Measurements from ENCODE around the gene GRID2IP. TPM values are rescaled to one million over a fixed set of nuclear protein-coding genes. Genes with fewer than 3 reads are reported as not detected.
"Not testable (repeated sequence)": the region's sequence is repeated elsewhere in the genome, so short reads cannot be mapped to it uniquely, and the experiment has no call there.

Gene GRID2IP
- total and polyA plus RNA-seq, 2 of the 8 experiments (the other 6 are each of a cell fraction or from before 2014, with no cell fraction given) = 0.80 to 1.3 TPM

DNA sequence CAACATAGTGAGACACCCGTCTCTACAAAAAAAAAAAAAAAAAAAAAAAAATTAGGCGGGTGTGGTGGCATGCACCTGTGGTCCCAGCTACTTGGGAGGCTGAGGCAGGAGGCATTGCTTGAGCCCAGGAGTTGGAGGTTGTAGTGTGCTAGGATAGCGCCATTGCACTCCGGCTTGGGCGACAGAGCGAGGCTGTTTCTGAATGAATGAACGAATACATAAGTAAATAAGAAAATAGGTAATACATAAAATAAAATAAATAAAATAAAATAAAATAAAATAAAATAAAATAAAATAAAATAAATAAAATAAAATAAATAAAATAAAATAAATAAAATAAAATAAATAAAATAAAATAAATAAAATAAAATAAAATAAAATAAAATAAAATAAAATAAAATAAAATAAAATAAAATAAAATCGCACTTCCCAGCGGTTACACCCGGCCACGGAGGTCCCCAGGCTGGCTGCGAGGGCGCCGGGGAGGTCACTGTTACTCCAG lies 25.7 kb upstream of the GRID2IP start:
- H3K27ac ChIP-seq (ENCODE audit: low read depth, low read length) = peak overlapping the region; percentile 85; the same call in 1 of the 2 replicates
- DNase-seq (ENCODE audit: low read depth in 1 of 2, low spot score in 2 of 2); H3K56ac ChIP-seq (replicated peaks; ENCODE audit: insufficient read length, low read depth, low read length); H4K20me1 ChIP-seq (replicated peaks in 1 of 2; ENCODE audit: control insufficient read depth in 1 of 2, insufficient read depth in 2 of 2, low read length in 2 of 2); H3K9me3 ChIP-seq (ENCODE audit: insufficient read depth in 2 of 2, low read depth in 1 of 2, low read length in 1 of 2); H4K91ac ChIP-seq (replicated peaks; ENCODE audit: insufficient read length, low read length); H3K4me1 ChIP-seq (replicated peaks in 1 of 4; ENCODE audit: control insufficient read depth in 3 of 4, insufficient read depth in 4 of 4, low read length in 3 of 4); H2BK15ac ChIP-seq (ENCODE audit: low read length); H3K4ac ChIP-seq (replicated peaks; ENCODE audit: insufficient read length, low read depth, low read length); H2BK12ac ChIP-seq (ENCODE audit: low read depth, low read length); H3K79me2 ChIP-seq (ENCODE audit: control insufficient read depth in 1 of 2, insufficient read depth in 2 of 2, low read length in 2 of 2); H3K18ac ChIP-seq (ENCODE audit: extremely low read depth, low read length); H2AK5ac ChIP-seq (ENCODE audit: low read depth, low read length); H2BK5ac ChIP-seq (ENCODE audit: low read depth, low read length); H3K23me2 ChIP-seq (ENCODE audit: low read depth, low read length); H3K23ac ChIP-seq (ENCODE audit: insufficient read length); H3K79me1 ChIP-seq (ENCODE audit: low read depth, low read length); H3K27me3 ChIP-seq (replicated peaks in 1 of 4; ENCODE audit: control insufficient read depth in 3 of 4, extremely low read depth in 1 of 4, insufficient read depth in 3 of 4, low read length in 3 of 4); H2BK120ac ChIP-seq (replicated peaks; ENCODE audit: low read depth, low read length); FAIRE-seq; H2BK20ac ChIP-seq (ENCODE audit: low read length); H3K14ac ChIP-seq (ENCODE audit: insufficient read length); H2AFZ ChIP-seq (ENCODE audit: low read length): not testable (repeated sequence)
- H3K9ac ChIP-seq (replicated peaks in 1 of 4; ENCODE audit: extremely low read depth in 1 of 4, low read depth in 3 of 4, low read length in 3 of 4) = peak overlapping the region in 2 of 4 experiments; percentile 65 to 84; a peak in 3 of 7 replicates
- 0 out of 2 replicates have a peak overlapping the region, but pooled peaks have one; percentile 40 for H4K8ac ChIP-seq (ENCODE audit: extremely low read depth, insufficient read depth, low read length)
- 34% methylated on average over 13 of the region's 14 CpGs; no CpG with 5 or more reads in 1 of the 2 experiments for WGBS, 2 experiments (ENCODE audit: extremely low coverage in 1 of 2, insufficient coverage in 1 of 2, insufficient read length in 1 of 2, insufficient replicate concordance in 2 of 2, low coverage in 1 of 2, low lambda C conversion rate in 2 of 2, missing lambda C conversion rate in 1 of 2)
- POLR2A ChIA-PET (ENCODE audit: partially characterized antibody) = interaction anchor here (1.6 to 3.5 kb wide), 2 partner anchors 13 to 44 kb away, joined by 3 to 25 read pairs; partner anchors contain the start of gene INTS15
- CTCF ChIA-PET (ENCODE audit: partially characterized antibody) = interaction anchor here (0.9 to 8.7 kb wide), 4 partner anchors 16 to 62 kb away, joined by 3 to 63 read pairs (median 28); no protein-coding TSS in a partner anchor
- H3K4me3 ChIP-seq (ENCODE audit: extremely low read depth in 1 of 4, insufficient read depth in 2 of 4, low read depth in 3 of 4, low read length in 4 of 4) = peak overlapping the region; percentile 59 to 79 (median 72)
- H3K36me3 ChIP-seq (ENCODE audit: control insufficient read depth in 2 of 4, insufficient read depth in 4 of 4, low read length in 3 of 4) = peaks cover 6 to 18% (median 12%) of the 10 kb centered on the region in 4 experiments; a peak in 5 of 8 replicates
- H4K5ac ChIP-seq (ENCODE audit: insufficient read length, low read depth, low read length) = peak overlapping the region; percentile 70
- H3K4me2 ChIP-seq (ENCODE audit: insufficient read depth in 1 of 2, low read depth in 2 of 2, low read length in 2 of 2) = peak overlapping the region; percentile 58 to 71
